ENCODE results near the gene CAD.

- TF ChIP-seq CTCF (conservative IDR thresholded peaks at IDR 0.05; ENCODE audit: low read depth, low read length) (no peak), MAZ (IDR thresholded peaks at IDR 0.05; ENCODE audit: borderline replicate concordance, low read depth, low read length) (no peak), FOS (IDR thresholded peaks at IDR 0.05; ENCODE audit: low read depth, low read length) (no peak), MXI1 (IDR thresholded peaks at IDR 0.05; ENCODE audit: borderline replicate concordance, low read depth, low read length) (no peak), RCOR1 (IDR thresholded peaks at IDR 0.05; ENCODE audit: insufficient replicate concordance, low read length) (no peak), POLR2A (IDR thresholded peaks at IDR 0.05; ENCODE audit: low read depth, low read length) (no peak)
Observed at GRCh38 chr2:27275211-27276150, 58.3 kb downstream of the CAD start, which contains the start of gene DNAJC5G.

Data from IMR-90 (cell line).